Thymus (tissue), 11 donors: Measurements from ENCODE around the gene PGM5. TPM values are rescaled to one million over a fixed set of nuclear protein-coding genes. Genes with fewer than 3 reads are reported as not detected.

Experiments used
- DNase-seq, 9 donors: peaks; one replicate each; pipeline ENCODE4 v3.0.0-alpha.2; 2013; ENCODE audit warnings: low spot score in 9 of 9, low read depth in 6 of 9, missing footprints in 1 of 9
- H3K27ac ChIP-seq, 2 donors: one replicate each; pipeline ENCODE4 v1.5.1; 2013; ENCODE audit warnings: control low read depth in 1 of 2, low read depth in 1 of 2, low read length in 1 of 2, mild to moderate bottlenecking in 1 of 2, moderate library complexity in 1 of 2
- H3K27me3 ChIP-seq, 2 donors: one replicate each; pipeline ENCODE4 v1.5.1; 2013; ENCODE audit warnings: low read length in 1 of 2; ENCODE audit not compliant: control insufficient read depth in 2 of 2, insufficient read depth in 1 of 2
- H3K36me3 ChIP-seq, 2 donors: one replicate each; pipeline ENCODE4 v1.5.1; 2013; ENCODE audit warnings: low read length in 1 of 2, mild to moderate bottlenecking in 1 of 2, moderate library complexity in 1 of 2; ENCODE audit not compliant: control insufficient read depth in 2 of 2, insufficient read depth in 2 of 2
- H3K4me1 ChIP-seq, 2 donors: one replicate each; pipeline ENCODE4 v1.5.1; 2013; ENCODE audit warnings: low read length in 2 of 2; ENCODE audit not compliant: control insufficient read depth in 2 of 2, insufficient read depth in 2 of 2
- H3K4me3 ChIP-seq, 2 donors: one replicate each; pipeline ENCODE4 v1.5.1; 2013; ENCODE audit warnings: low read length in 2 of 2, control low read depth in 1 of 2, mild to moderate bottlenecking in 1 of 2
- H3K9me3 ChIP-seq, 2 donors: one replicate each; pipeline ENCODE4 v1.5.1; 2013; ENCODE audit warnings: low read length in 1 of 2, mild to moderate bottlenecking in 1 of 2; ENCODE audit not compliant: control insufficient read depth in 2 of 2, insufficient read depth in 1 of 2
- WGBS: extraction: QIAGEN DNeasy Blood & Tissue Kit; methylation state at CpG from one replicate; pipeline ENCODE4 v1.1.7; 2013; 5-methylcytosine and 5-hydroxymethylcytosine counted together
- polyA plus RNA-seq: library from polyadenylated mRNA; stranded (reverse); fragments of 200-250 nt; gene quantifications from one replicate; pipeline ENCODE4 v1.2.3, GENCODE V29; 2013
- total RNA-seq: library from RNA; stranded (reverse); fragments of 120-200 nt; gene quantifications from one replicate; pipeline ENCODE4 v1.2.4, GENCODE V29; 2013
- donor health status: healthy.

PGM5 gene
- total and polyA plus RNA-seq, 2 donors, result 4.3 to 5.2 TPM

DNA sequence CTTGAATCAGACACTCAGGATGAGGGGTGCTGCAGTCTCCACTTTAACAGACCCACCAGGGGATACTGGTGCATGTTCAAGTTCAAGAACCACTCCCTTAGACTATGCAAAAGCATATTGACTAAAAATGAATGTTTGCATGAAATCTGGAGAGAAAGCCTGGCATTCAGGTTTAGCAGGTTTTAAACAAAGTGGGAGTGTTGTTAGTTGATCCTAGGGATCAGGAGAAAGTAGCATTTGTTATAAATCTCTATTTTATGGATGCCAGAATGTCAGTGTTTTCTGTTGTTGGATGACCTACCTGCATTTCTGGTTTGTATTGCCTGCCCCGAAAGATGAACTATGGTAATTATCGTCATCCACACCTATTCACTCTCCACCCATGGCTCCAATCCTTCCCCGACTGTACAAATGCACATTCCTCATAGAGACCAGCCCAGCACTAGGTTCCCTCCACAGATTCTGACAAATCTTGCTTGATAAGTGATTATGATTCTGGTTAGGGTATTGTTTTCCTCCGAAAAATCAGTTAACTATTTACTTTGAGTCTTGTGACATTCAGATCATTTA lies 167.0 kb downstream of the PGM5 start:
- no peaks in the 10 kb centered on the region for H3K9me3 ChIP-seq
- 82% methylated on average over 4 of the region's 4 CpGs for WGBS
- no peak overlapping the region for H3K4me3 ChIP-seq
- DNase-seq, result no peak
- no peaks in the 10 kb centered on the region for H3K36me3 ChIP-seq
- no peaks in the 10 kb centered on the region for H3K27me3 ChIP-seq
- H3K4me1 ChIP-seq, result no peaks in the 10 kb centered on the region
- H3K27ac ChIP-seq, result no peak overlapping the region

DNA sequence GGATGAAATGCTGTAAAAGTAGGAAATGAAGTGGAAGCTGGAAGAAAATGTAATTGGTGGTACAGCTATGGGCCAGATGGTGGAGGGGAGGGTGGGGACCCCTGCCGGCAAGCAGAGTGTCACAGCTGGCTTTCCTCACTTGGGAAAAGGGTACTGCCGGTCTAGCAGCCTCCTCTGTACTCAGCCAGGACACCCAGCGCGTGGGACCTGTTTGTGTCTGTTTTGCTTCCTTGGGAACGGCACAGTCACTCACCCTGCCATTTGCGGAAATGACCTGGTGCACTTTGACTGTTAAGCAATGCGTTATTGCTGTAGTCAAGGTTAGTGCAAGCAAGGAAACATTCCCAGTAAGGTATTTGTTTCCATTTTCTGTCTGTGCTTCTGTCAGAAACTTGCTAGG lies 174.2 kb downstream of the PGM5 start:
- H3K9me3 ChIP-seq, result no peaks in the 10 kb centered on the region
- DNase-seq, result no peak
- H3K36me3 ChIP-seq, result no peaks in the 10 kb centered on the region
- no peaks in the 10 kb centered on the region for H3K4me1 ChIP-seq
- 78% methylated on average over 7 of the region's 7 CpGs for WGBS
- no peaks in the 10 kb centered on the region for H3K27me3 ChIP-seq
- H3K27ac ChIP-seq, result no peak overlapping the region
- no peak overlapping the region for H3K4me3 ChIP-seq

DNA sequence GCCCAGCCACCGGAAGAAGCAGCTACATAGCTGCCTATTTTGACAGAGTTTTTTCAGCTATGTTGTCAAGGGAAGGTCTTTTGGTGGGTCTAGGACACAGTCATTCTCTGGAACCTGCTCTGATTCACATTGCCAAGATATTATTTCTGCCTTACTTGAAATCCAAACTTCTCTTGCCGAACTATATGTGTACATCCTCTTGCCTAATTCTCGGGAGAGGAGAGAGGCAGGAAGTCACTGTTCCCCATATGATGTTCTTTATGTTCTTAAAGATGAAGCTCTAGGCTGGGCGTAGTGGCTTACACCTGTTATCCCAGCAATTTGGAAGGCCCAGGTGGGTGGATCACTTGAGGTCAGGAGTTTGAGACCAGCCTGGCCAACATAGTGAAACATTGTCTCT lies 175.7 kb downstream of the PGM5 start:
- no peaks in the 10 kb centered on the region for H3K4me1 ChIP-seq
- H3K27ac ChIP-seq, result no peak overlapping the region
- no peak for DNase-seq
- H3K27me3 ChIP-seq, result no peaks in the 10 kb centered on the region
- H3K9me3 ChIP-seq, result no peaks in the 10 kb centered on the region
- 93% methylated on average over 4 of the region's 4 CpGs for WGBS
- no peak overlapping the region for H3K4me3 ChIP-seq
- no peaks in the 10 kb centered on the region for H3K36me3 ChIP-seq

DNA sequence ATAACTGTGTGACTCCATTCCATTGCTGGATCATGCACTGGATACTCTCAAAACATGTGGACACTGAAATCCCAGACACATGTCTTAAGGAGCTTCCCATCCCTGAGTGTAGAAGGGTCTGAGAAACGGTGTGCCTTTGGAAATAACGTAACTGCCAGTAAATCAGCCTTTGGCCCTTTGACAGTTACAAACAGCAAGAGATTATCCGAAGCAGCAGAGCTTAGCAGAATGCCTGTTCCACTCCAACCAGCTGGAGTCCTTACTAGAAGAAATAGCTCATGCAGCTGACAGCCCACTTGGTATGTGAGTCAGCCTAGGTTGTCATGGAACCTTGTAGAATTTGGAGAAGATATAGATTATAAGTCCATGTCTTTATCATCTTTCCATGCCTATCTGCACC lies 177.3 kb downstream of the PGM5 start:
- DNase-seq, result no peak
- Histone ChIP-seq H3K4me1 (no peaks in the 10 kb centered on the region), H3K27me3 (no peaks in the 10 kb centered on the region), H3K27ac (no peak overlapping the region), H3K4me3 (no peak overlapping the region), H3K36me3 (no peaks in the 10 kb centered on the region), H3K9me3 (no peaks in the 10 kb centered on the region)
- WGBS, result 96% methylated on average over 3 of the region's 3 CpGs

DNA sequence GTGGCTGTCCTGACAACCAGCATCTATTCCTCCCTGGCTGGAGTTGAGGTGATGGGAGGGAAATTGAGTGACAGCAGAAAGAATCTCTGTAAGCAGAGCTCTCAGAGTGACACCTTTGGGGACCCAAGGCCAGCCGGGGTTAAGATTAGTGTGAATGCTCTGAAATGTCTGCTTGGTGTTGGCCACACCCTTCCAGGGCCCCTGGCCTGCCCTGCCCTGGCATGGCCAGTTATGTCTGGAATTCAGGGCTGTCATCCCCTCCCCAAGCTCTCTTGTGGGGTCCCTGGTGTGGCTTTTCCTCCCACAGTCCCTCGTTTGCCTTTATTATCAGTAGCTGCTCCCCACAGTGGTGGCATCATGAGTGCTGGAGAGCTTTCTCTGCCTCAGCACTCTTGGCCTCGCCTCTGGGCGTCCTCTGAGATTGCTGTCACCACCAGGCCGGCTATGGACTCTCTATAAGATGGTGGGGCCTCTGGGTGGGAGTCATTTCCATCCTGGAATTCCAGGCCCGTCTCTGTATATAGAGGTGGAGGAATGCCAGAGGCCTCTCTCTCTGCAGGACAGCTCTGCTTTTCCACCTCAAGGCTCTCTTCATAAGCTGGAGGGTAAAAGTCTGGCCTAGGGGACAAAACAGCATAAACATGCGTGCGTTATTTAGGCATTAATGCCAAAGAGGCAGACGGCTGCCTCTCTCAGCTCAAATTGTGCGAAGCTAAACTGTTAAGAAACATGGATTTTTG lies 180.6 kb downstream of the PGM5 start:
- H3K9me3 ChIP-seq, result no peaks in the 10 kb centered on the region
- H3K4me1 ChIP-seq, result no peaks in the 10 kb centered on the region
- H3K4me3 ChIP-seq, result no peak overlapping the region
- no peak overlapping the region for H3K27ac ChIP-seq
- no peaks in the 10 kb centered on the region for H3K36me3 ChIP-seq
- no peak for DNase-seq
- WGBS, result 93% methylated on average over 10 of the region's 10 CpGs
- H3K27me3 ChIP-seq, result no peaks in the 10 kb centered on the region

DNA sequence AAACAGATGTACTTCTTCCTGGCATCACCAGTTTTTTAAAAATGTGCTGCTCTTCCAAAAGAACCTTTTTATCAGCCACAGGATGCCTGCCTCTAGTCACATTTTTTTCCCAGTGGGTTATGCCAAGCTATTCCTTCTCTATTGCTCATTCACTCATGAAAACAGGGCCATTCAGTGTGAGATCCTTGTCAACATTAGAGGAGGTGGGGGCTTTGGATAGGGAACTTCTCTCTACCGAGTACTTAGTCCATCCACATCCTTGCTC lies 181.1 kb downstream of the PGM5 start:
- Histone ChIP-seq H3K9me3 (no peaks in the 10 kb centered on the region), H3K4me3 (no peak overlapping the region), H3K27ac (no peak overlapping the region), H3K36me3 (no peaks in the 10 kb centered on the region), H3K4me1 (no peaks in the 10 kb centered on the region), H3K27me3 (no peaks in the 10 kb centered on the region)
- WGBS, result 98% methylated on average over 1 of the region's 1 CpG
- DNase-seq, result no peak

DNA sequence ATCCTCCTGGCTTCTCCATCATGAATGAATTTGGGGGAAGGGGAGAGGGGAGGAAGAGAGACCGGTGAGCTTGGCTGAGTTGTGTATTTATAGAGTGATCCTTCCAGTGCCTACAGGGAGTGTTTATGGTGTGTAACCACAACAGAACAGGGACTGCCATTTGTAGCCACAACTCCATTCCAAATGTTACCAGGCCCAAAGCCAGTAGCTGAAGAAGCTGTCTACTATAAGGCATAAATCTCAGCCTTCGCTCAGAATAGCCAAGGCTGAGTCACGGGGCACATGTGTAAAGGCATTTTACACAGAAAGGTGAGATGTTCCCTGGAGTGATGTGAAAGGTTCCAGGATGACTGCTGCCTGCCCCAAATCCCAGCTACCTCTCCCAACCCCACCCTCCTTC lies 181.8 kb downstream of the PGM5 start:
- no peaks in the 10 kb centered on the region for H3K27me3 ChIP-seq
- H3K4me1 ChIP-seq, result no peaks in the 10 kb centered on the region
- no peak overlapping the region for H3K4me3 ChIP-seq
- 98% methylated on average over 3 of the region's 3 CpGs for WGBS
- no peaks in the 10 kb centered on the region for H3K36me3 ChIP-seq
- H3K27ac ChIP-seq, result no peak overlapping the region
- no peak for DNase-seq
- H3K9me3 ChIP-seq, result no peaks in the 10 kb centered on the region

DNA sequence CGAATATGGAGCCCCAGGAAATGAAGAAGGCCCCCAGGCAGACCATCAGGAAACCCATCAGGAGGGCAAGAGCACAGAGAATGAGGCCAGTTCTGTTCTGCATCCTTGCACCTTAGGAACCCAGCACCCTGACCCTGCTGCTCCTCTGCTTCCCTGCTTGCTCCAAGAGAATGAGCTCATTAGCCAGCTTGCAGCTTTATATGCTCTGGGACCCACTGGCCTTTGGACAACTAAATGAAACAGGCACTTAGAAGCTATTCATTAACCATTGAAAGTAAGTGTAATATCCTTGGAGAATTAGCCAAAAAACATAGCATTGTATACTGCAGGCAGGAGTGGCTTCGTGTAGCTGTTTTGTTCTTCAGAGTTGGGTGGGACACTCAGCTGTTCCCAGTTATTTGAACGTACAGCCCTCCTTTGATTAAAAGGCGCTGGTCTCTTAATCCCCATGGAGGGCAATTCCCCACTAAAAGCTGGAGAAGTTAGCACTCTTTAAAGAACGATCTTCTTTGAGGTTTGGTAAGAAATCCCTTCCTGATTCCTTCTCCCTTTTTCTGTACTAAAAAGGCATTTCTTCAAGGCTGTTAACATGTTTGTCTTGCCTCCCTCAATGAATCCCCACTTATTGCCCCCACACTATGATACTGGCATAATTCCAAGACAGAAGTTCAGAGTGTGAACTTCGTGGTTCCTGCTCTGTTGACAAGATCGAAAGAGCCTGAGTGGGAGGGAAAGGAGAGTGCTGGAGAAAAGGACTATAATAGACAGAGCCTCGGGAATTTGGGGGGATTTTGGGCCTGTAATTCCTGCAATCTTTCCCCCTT lies 184.5 kb downstream of the PGM5 start, which contains the start of gene TMEM252:
TMEM252 (minus strand) TSS at position 172 of the 824 bp plus-strand sequence; CDS start at position 103, 69 bp downstream.
- H3K4me1 ChIP-seq, result no peaks in the 10 kb centered on the region
- H3K36me3 ChIP-seq, result no peaks in the 10 kb centered on the region
- H3K4me3 ChIP-seq, result no peak within 1 kb of the TSS
- no peaks in the 10 kb centered on the region for H3K9me3 ChIP-seq
- 68% methylated on average over 8 of the region's 8 CpGs for WGBS
- H3K27me3 ChIP-seq, result no peaks in the 10 kb centered on the region
- no peak within 1 kb of the TSS for H3K27ac ChIP-seq
- DNase-seq, result no peak

DNA sequence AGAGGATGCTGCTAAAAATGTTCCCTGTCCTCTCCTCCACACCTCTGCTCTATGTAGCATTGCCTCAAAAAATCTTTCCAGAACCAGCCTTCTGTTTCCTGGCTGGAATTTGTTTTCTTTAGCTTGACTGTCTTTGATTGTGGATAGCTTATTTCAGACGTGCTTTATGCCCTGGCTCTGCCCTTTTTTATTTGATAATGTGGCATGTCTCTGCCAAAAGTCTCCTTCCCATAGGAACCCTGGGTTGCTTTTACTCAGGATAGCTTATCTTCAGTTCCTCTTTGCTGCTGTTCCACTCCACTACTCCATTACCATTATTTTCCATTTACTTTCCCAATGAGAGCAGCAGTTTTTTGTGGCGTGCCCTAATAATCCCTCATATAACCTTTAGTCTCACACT lies 185.2 kb downstream of the PGM5 start:
- 83% methylated on average over 2 of the region's 2 CpGs for WGBS
- Histone ChIP-seq H3K27me3 (no peaks in the 10 kb centered on the region), H3K9me3 (no peaks in the 10 kb centered on the region), H3K4me1 (no peaks in the 10 kb centered on the region), H3K36me3 (no peaks in the 10 kb centered on the region), H3K4me3 (no peak overlapping the region), H3K27ac (no peak overlapping the region)
- DNase-seq, result no peak
